H9 (cell line): ENCODE results near the gene PGBD5. TPM values are rescaled to one million over a fixed set of nuclear protein-coding genes. Genes with fewer than 3 reads are reported as not detected.

Experiments
- DNase-seq: peaks from one replicate; pipeline ENCODE4 v3.0.0-alpha.2; 2017
- H2AFZ ChIP-seq: one replicate; pipeline ENCODE4 v1.6.1; 2013; ENCODE audit warnings: mild to moderate bottlenecking, low read length, control low read depth, moderate library complexity
- H2AK5ac ChIP-seq: 2 replicates; pipeline ENCODE4 v1.6.1; 2013; ENCODE audit warnings: low read length, control low read depth, mixed read lengths; ENCODE audit not compliant: insufficient read length
- H2BK120ac ChIP-seq: one replicate; pipeline ENCODE4 v1.6.1; 2013; ENCODE audit warnings: low read depth, mild to moderate bottlenecking, low read length, control low read depth, inconsistent platforms; ENCODE audit not compliant: poor library complexity, severe bottlenecking
- H2BK12ac ChIP-seq: 2 replicates; pipeline ENCODE4 v1.6.1; 2013; ENCODE audit warnings: low read length, control low read depth, mixed read lengths, low read depth; ENCODE audit not compliant: insufficient read length
- H2BK15ac ChIP-seq: 2 replicates; pipeline ENCODE4 v1.6.1; 2013; ENCODE audit warnings: low read depth, low read length, control low read depth
- H2BK20ac ChIP-seq: one replicate; pipeline ENCODE4 v1.6.1; 2013; ENCODE audit warnings: low read depth, mild to moderate bottlenecking, low read length, control low read depth, inconsistent platforms; ENCODE audit not compliant: poor library complexity, severe bottlenecking
- H2BK5ac ChIP-seq: 2 replicates; pipeline ENCODE4 v1.6.1; 2013; ENCODE audit warnings: low read length, control low read depth, mixed read lengths; ENCODE audit not compliant: insufficient read length
- H3K14ac ChIP-seq: 2 replicates; pipeline ENCODE4 v1.6.1; 2013; ENCODE audit warnings: low read length, control low read depth; ENCODE audit not compliant: insufficient read depth
- H3K18ac ChIP-seq: 2 replicates; pipeline ENCODE4 v1.6.1; 2013; ENCODE audit warnings: low read depth, mild to moderate bottlenecking, mixed read lengths, low read length, control low read depth; ENCODE audit not compliant: insufficient read length
- H3K23ac ChIP-seq: 2 replicates; pipeline ENCODE4 v1.6.1; 2013; ENCODE audit warnings: low read length, control low read depth, mixed read lengths, low read depth; ENCODE audit not compliant: insufficient read length
- H3K23me2 ChIP-seq: 2 replicates; pipeline ENCODE4 v1.6.1; 2013; ENCODE audit warnings: low read depth, mild to moderate bottlenecking, mixed read lengths, low read length, control low read depth; ENCODE audit not compliant: insufficient read length, poor library complexity, severe bottlenecking
- H3K27ac ChIP-seq: 2 replicates; pipeline ENCODE4 v1.5.1; 2013; ENCODE audit warnings: low read length, control low read depth, mixed read lengths, low read depth; ENCODE audit not compliant: insufficient read length
- H3K27me3 ChIP-seq: 2 replicates; pipeline ENCODE4 v1.6.1; 2013; ENCODE audit warnings: low read length, control low read depth, inconsistent platforms; ENCODE audit not compliant: insufficient read depth
- H3K4ac ChIP-seq: 2 replicates; pipeline ENCODE4 v1.6.1; 2013; ENCODE audit warnings: low read depth, mild to moderate bottlenecking, control low read depth, inconsistent platforms, low read length, moderate library complexity
- H3K4me1 ChIP-seq: 2 replicates; pipeline ENCODE4 v1.6.1; 2013; ENCODE audit warnings: low read length, control low read depth, inconsistent platforms; ENCODE audit not compliant: insufficient read depth
- H3K4me2 ChIP-seq: 2 replicates; pipeline ENCODE4 v1.6.1; 2013; ENCODE audit warnings: low read length, control low read depth, mixed read lengths; ENCODE audit not compliant: insufficient read length, insufficient read depth
- H3K56ac ChIP-seq: 2 replicates; pipeline ENCODE4 v1.6.1; 2013; ENCODE audit warnings: low read depth, mild to moderate bottlenecking, mixed read lengths, low read length, control low read depth; ENCODE audit not compliant: insufficient read length
- H3K79me1 ChIP-seq: 2 replicates; pipeline ENCODE4 v1.6.1; 2013; ENCODE audit warnings: low read depth, mild to moderate bottlenecking, moderate library complexity, low read length, control low read depth, inconsistent platforms; ENCODE audit not compliant: insufficient read depth, poor library complexity, severe bottlenecking
- H3K79me2 ChIP-seq: 2 replicates; pipeline ENCODE4 v1.6.1; 2013; ENCODE audit warnings: low read length, control low read depth, inconsistent platforms; ENCODE audit not compliant: insufficient read depth
- H3K9ac ChIP-seq: 2 replicates; pipeline ENCODE4 v1.6.1; 2013; ENCODE audit warnings: low read length, control low read depth, mixed read lengths; ENCODE audit not compliant: insufficient read length; ENCODE audit errors: extremely low read depth
- H3K9me3 ChIP-seq: one replicate; pipeline ENCODE4 v1.6.1; 2013; ENCODE audit warnings: low read depth, low read length, inconsistent platforms; ENCODE audit not compliant: control insufficient read depth
- H3T11ph ChIP-seq: one replicate; pipeline ENCODE4 v1.6.1; 2013; ENCODE audit warnings: mild to moderate bottlenecking, low read length, control low read depth, inconsistent platforms
- H4K20me1 ChIP-seq: one replicate; pipeline ENCODE4 v1.6.1; 2013; ENCODE audit not compliant: control insufficient read depth, insufficient read length, insufficient read depth
- H4K5ac ChIP-seq: 2 replicates; pipeline ENCODE4 v1.6.1; 2013; ENCODE audit warnings: low read depth, mild to moderate bottlenecking, mixed read lengths, low read length, control low read depth; ENCODE audit not compliant: insufficient read length
- H4K8ac ChIP-seq: replicated peaks from 2 replicates; pipeline ENCODE4 v1.6.1; 2013; ENCODE audit warnings: low read length, control low read depth, mixed read lengths, low read depth; ENCODE audit not compliant: insufficient read length
- H4K91ac ChIP-seq: 2 replicates; pipeline ENCODE4 v1.6.1; 2013; ENCODE audit warnings: low read depth, mild to moderate bottlenecking, moderate library complexity, mixed read lengths, low read length, control low read depth; ENCODE audit not compliant: insufficient read length
- H3K27ac Mint-ChIP-seq, 3 experiments: 2 replicates in 2 of 3; 3 replicates in 1 of 3; pipeline ENCODE4 v1.8.0; 2020 to 2021; ENCODE audit warnings: mixed read lengths in 3 of 3, mild to moderate bottlenecking in 1 of 3, moderate library complexity in 1 of 3
- H3K27me3 Mint-ChIP-seq: 2 replicates; pipeline ENCODE4 v1.8.0; 2021; ENCODE audit warnings: low read depth, mild to moderate bottlenecking, moderate library complexity, mixed read lengths
- H3K36me3 Mint-ChIP-seq, 3 experiments: 2 replicates in 2 of 3; 3 replicates in 1 of 3; pipeline ENCODE4 v1.8.0; 2020 to 2021; ENCODE audit warnings: low read depth in 3 of 3, mixed read lengths in 3 of 3; ENCODE audit not compliant: insufficient read depth in 1 of 3
- H3K4me1 Mint-ChIP-seq, 2 experiments: 2 replicates each; pipeline ENCODE4 v1.8.0; 2020; ENCODE audit warnings: mixed read lengths in 2 of 2
- H3K4me3 Mint-ChIP-seq, 2 experiments: 2 replicates in 1 of 2; 3 replicates in 1 of 2; pipeline ENCODE4 v1.8.0; 2020 to 2021; ENCODE audit warnings: mild to moderate bottlenecking in 2 of 2, mixed read lengths in 2 of 2, moderate library complexity in 1 of 2
- H3K9me3 Mint-ChIP-seq, 2 experiments: 2 replicates in 1 of 2; 3 replicates in 1 of 2; pipeline ENCODE4 v1.8.0; 2020; ENCODE audit warnings: mild to moderate bottlenecking in 2 of 2, mixed read lengths in 2 of 2, moderate library complexity in 1 of 2
- CTCF ChIP-seq: fragments of 200-600 bp; sonication (generic); conservative IDR thresholded peaks from 3 replicates; pipeline ENCODE4 v1.8.0; 2021; ENCODE audit warnings: antibody characterized with exemption, mild to moderate bottlenecking
- WGBS: extraction: QIAGEN DNeasy Blood & Tissue Kit; methylation state at CpG from one replicate; pipeline ENCODE4 v1.1.7; 2013; ENCODE audit warnings: missing lambda C conversion rate, low lambda C conversion rate, mixed read lengths; ENCODE audit not compliant: insufficient read length; ENCODE audit errors: extremely low coverage; 5-methylcytosine and 5-hydroxymethylcytosine counted together
- total RNA-seq: library from RNA; stranded (reverse); gene quantifications from 2 replicates; pipeline ENCODE4 v1.2.1, GENCODE V29; 2021

PGBD5 gene
- total RNA-seq, 1 experiment from 2014 or later: 19.1 TPM

GRCh38 chr1:230375780-230376179, 50.4 kb downstream of the PGBD5 start:
- peaks cover 10 to 11% of the 10 kb centered on the region in 2 experiments for H3K9me3 Mint-ChIP-seq
- H3K9ac ChIP-seq: no peak overlapping the region

More at GRCh38 chr1:230375780-230376179, 50.4 kb downstream of the PGBD5 start:
- H2BK20ac ChIP-seq: no peak overlapping the region
- H3K4me2 ChIP-seq: no peak overlapping the region
- TF ChIP-seq CTCF: no peak
- no peak overlapping the region for H3K4ac ChIP-seq
- H3K27ac ChIP-seq: no peak overlapping the region
- no peak overlapping the region for H3K56ac ChIP-seq
- H4K91ac ChIP-seq: no peak overlapping the region
- no peak overlapping the region for H3K23ac ChIP-seq
- no peak overlapping the region for H2BK12ac ChIP-seq
- no peak overlapping the region for H4K5ac ChIP-seq
- no peak overlapping the region for H4K8ac ChIP-seq
- no peak overlapping the region for H3K18ac ChIP-seq
- H2BK5ac ChIP-seq: no peak overlapping the region
- H3K36me3 Mint-ChIP-seq: peaks cover 12 to 19% (median 13%) of the 10 kb centered on the region in 3 experiments
- H4K20me1 ChIP-seq: no peaks in the 10 kb centered on the region
- H3K23me2 ChIP-seq: no peaks in the 10 kb centered on the region
- no peak overlapping the region for H3K14ac ChIP-seq
- H3K27ac Mint-ChIP-seq: peak overlapping the region in 1 of 3 experiments; percentile 59; a peak in 1 of 7 replicates
- no peaks in the 10 kb centered on the region for H3K4me1 ChIP-seq
- H2BK120ac ChIP-seq: no peak overlapping the region
- H3K27me3 Mint-ChIP-seq: peaks cover 2% of the 10 kb centered on the region; the same call in 1 of the 2 replicates
- no CpG with 5 or more reads among the region's 6 CpGs for WGBS
- no peak for DNase-seq
- no peak overlapping the region for H2BK15ac ChIP-seq
- no peak overlapping the region for H2AFZ ChIP-seq
- H3K4me1 Mint-ChIP-seq: peaks cover 6 to 25% of the 10 kb centered on the region in 2 experiments
- H3T11ph ChIP-seq: no peak overlapping the region
- H3K79me2 ChIP-seq: no peaks in the 10 kb centered on the region
- no peak overlapping the region for H2AK5ac ChIP-seq
- peaks cover 9% of the 10 kb centered on the region for H3K9me3 ChIP-seq
- no peaks in the 10 kb centered on the region for H3K79me1 ChIP-seq
- H3K4me3 Mint-ChIP-seq: no peak overlapping the region
- H3K27me3 ChIP-seq: no peaks in the 10 kb centered on the region
